ENCODE data around the gene DOCK4. TPM values are rescaled to one million over a fixed set of nuclear protein-coding genes. Genes with fewer than 3 reads are reported as not detected.

Gene DOCK4
- total and polyA plus RNA-seq, 10 of the 15 experiments (the other 5 are each of a cell fraction or from before 2014, with no cell fraction given), result 0.03 to 0.73 (median 0.38) TPM

DNA sequence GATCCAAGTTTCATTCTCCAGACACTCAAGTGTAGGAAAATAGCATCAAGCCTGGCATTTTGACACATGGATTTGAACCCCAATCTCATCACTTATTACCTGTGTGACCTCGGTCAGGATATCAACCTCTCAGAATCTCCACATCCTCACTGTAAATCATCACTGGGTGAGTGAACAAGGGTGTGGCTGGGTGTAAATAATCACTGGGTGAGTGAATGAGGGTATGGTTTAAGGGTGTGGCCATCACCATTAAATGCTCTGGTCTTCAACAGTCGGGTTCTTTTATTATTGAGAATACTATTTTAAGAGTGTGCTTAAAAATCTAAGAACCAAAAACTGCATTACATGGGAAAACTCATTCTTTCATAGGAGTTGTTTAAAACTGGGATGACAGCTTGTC lies 200.1 kb downstream of the DOCK4 start:
- Histone ChIP-seq H3K4me1 (ENCODE audit: control insufficient read depth, insufficient read depth, low read length) (no peaks in the 10 kb centered on the region), H2AFZ (ENCODE audit: control insufficient read depth, low read depth, low read length) (no peak overlapping the region), H3K4me3 (no peak overlapping the region), H3K4me2 (ENCODE audit: control insufficient read depth, insufficient read depth) (no peak overlapping the region), H4K20me1 (ENCODE audit: control insufficient read depth, insufficient read depth) (no peaks in the 10 kb centered on the region), H3K79me2 (ENCODE audit: control insufficient read depth, insufficient read depth, low read length) (no peaks in the 10 kb centered on the region), H3K27ac (ENCODE audit: control insufficient read depth, insufficient read depth) (no peak overlapping the region), H3K9ac (ENCODE audit: control insufficient read depth, insufficient read depth, low read length) (no peak overlapping the region), H3K36me3 (ENCODE audit: control insufficient read depth in 2 of 2, insufficient read depth in 2 of 2, low read length in 1 of 2) (no peaks in the 10 kb centered on the region), H3K27me3 (replicated peaks in 1 of 2; ENCODE audit: control insufficient read depth in 2 of 2, insufficient read depth in 2 of 2, low read length in 1 of 2) (no peaks in the 10 kb centered on the region), H3K9me3 (replicated peaks; ENCODE audit: control insufficient read depth, insufficient read depth, low read length) (no peaks in the 10 kb centered on the region)
- FAIRE-seq, result no peak
- ChIA-PET RAD21 (ENCODE audit: unreplicated experiment) (no interaction called here), CTCF (interaction anchor here (0.9 kb wide), 1 partner anchor 15 kb away, joined by 3 read pairs; no protein-coding TSS in a partner anchor), SMC1A (ENCODE audit: uncharacterized antibody, unreplicated experiment) (interaction anchor here (1.1 kb wide), 1 partner anchor 24 kb away, joined by 3 read pairs; no protein-coding TSS in a partner anchor), POLR2A (no interaction called here)
- in situ Hi-C loops (cut with MboI) (no loop called here), intact Hi-C loops (cut with micrococcal nuclease; ENCODE audit: unreplicated experiment) (no loop called here)
- no TSS peak for BruUV-seq (replicated peaks)
- DNase-seq (ENCODE audit: low read depth, low spot score), result no peak
- no peak for ATAC-seq
- 85% methylated on average over 2 of the region's 2 CpGs for WGBS (ENCODE audit: insufficient coverage, insufficient replicate concordance, low lambda C conversion rate, missing lambda C conversion rate)
- TF ChIP-seq FOS (IDR thresholded peaks at IDR 0.05; ENCODE audit: borderline replicate concordance, extremely low read depth, insufficient read length), result no peak
- TF ChIP-seq RAD51 (IDR thresholded peaks at IDR 0.05), result no peak
- TF ChIP-seq ZSCAN29 (IDR thresholded peaks at IDR 0.05), result no peak
- no peak for TF ChIP-seq TBL1XR1 (IDR thresholded peaks at IDR 0.05; ENCODE audit: low read depth, low read length)
- TF ChIP-seq FOXM1 (IDR thresholded peaks at IDR 0.05; ENCODE audit: low read depth, low read length), result no peak
- no peak for TF ChIP-seq YY1 (IDR thresholded peaks at IDR 0.05; ENCODE audit: low read depth, low read length)
- no peak for TF ChIP-seq NR2C2 (IDR thresholded peaks at IDR 0.05; ENCODE audit: borderline replicate concordance, control insufficient read depth, insufficient read length, low read depth)
- no peak for TF ChIP-seq ASH2L (IDR thresholded peaks at IDR 0.05; ENCODE audit: borderline replicate concordance, low read depth)
- TF ChIP-seq SREBF2 (IDR thresholded peaks at IDR 0.05; ENCODE audit: low read length), result no peak
- TF ChIP-seq CREB1 (IDR thresholded peaks at IDR 0.05; ENCODE audit: low read depth), result no peak
- TF ChIP-seq, protein P1, sequence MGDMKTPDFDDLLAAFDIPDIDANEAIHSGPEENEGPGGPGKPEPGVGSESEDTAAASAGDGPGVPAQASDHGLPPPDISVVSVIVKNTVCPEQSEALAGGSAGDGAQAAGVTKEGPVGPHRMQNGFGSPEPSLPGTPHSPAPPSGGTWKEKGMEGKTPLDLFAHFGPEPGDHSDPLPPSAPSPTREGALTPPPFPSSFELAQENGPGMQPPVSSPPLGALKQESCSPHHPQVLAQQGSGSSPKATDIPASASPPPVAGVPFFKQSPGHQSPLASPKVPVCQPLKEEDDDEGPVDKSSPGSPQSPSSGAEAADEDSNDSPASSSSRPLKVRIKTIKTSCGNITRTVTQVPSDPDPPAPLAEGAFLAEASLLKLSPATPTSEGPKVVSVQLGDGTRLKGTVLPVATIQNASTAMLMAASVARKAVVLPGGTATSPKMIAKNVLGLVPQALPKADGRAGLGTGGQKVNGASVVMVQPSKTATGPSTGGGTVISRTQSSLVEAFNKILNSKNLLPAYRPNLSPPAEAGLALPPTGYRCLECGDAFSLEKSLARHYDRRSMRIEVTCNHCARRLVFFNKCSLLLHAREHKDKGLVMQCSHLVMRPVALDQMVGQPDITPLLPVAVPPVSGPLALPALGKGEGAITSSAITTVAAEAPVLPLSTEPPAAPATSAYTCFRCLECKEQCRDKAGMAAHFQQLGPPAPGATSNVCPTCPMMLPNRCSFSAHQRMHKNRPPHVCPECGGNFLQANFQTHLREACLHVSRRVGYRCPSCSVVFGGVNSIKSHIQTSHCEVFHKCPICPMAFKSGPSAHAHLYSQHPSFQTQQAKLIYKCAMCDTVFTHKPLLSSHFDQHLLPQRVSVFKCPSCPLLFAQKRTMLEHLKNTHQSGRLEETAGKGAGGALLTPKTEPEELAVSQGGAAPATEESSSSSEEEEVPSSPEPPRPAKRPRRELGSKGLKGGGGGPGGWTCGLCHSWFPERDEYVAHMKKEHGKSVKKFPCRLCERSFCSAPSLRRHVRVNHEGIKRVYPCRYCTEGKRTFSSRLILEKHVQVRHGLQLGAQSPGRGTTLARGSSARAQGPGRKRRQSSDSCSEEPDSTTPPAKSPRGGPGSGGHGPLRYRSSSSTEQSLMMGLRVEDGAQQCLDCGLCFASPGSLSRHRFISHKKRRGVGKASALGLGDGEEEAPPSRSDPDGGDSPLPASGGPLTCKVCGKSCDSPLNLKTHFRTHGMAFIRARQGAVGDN (IDR thresholded peaks at IDR 0.05), result no peak
- TF ChIP-seq BHLHE40 (IDR thresholded peaks at IDR 0.05; ENCODE audit: borderline replicate concordance in 1 of 2, low read depth in 2 of 2, low read length in 1 of 2), result no peak
- TF ChIP-seq IKZF2 (IDR thresholded peaks at IDR 0.05), result no peak
- no peak for TF ChIP-seq ATF7 (IDR thresholded peaks at IDR 0.05; ENCODE audit: low read depth)
- TF ChIP-seq, protein P2, sequence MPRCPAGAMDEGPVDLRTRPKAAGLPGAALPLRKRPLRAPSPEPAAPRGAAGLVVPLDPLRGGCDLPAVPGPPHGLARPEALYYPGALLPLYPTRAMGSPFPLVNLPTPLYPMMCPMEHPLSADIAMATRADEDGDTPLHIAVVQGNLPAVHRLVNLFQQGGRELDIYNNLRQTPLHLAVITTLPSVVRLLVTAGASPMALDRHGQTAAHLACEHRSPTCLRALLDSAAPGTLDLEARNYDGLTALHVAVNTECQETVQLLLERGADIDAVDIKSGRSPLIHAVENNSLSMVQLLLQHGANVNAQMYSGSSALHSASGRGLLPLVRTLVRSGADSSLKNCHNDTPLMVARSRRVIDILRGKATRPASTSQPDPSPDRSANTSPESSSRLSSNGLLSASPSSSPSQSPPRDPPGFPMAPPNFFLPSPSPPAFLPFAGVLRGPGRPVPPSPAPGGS (IDR thresholded peaks at IDR 0.05; ENCODE audit: borderline replicate concordance, insufficient read depth, low read depth, low read length, poor library complexity, severe bottlenecking), result no peak
- TF ChIP-seq, protein P3, sequence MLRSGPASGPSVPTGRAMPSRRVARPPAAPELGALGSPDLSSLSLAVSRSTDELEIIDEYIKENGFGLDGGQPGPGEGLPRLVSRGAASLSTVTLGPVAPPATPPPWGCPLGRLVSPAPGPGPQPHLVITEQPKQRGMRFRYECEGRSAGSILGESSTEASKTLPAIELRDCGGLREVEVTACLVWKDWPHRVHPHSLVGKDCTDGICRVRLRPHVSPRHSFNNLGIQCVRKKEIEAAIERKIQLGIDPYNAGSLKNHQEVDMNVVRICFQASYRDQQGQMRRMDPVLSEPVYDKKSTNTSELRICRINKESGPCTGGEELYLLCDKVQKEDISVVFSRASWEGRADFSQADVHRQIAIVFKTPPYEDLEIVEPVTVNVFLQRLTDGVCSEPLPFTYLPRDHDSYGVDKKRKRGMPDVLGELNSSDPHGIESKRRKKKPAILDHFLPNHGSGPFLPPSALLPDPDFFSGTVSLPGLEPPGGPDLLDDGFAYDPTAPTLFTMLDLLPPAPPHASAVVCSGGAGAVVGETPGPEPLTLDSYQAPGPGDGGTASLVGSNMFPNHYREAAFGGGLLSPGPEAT (IDR thresholded peaks at IDR 0.05; ENCODE audit: low read depth), result no peak
- TF ChIP-seq NFIC (IDR thresholded peaks at IDR 0.05; ENCODE audit: low read depth, low read length), result no peak
- TF ChIP-seq, protein P4, sequence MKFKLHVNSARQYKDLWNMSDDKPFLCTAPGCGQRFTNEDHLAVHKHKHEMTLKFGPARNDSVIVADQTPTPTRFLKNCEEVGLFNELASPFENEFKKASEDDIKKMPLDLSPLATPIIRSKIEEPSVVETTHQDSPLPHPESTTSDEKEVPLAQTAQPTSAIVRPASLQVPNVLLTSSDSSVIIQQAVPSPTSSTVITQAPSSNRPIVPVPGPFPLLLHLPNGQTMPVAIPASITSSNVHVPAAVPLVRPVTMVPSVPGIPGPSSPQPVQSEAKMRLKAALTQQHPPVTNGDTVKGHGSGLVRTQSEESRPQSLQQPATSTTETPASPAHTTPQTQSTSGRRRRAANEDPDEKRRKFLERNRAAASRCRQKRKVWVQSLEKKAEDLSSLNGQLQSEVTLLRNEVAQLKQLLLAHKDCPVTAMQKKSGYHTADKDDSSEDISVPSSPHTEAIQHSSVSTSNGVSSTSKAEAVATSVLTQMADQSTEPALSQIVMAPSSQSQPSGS (IDR thresholded peaks at IDR 0.05; ENCODE audit: low read length), result no peak
